ENCODE data around the gene SP140L. TPM values are rescaled to one million over a fixed set of nuclear protein-coding genes. Genes with fewer than 3 reads are reported as not detected.
"Not testable (repeated sequence)": the region's sequence is repeated elsewhere in the genome, so short reads cannot be mapped to it uniquely, and the experiment has no call there.

Gene SP140L
- polyA plus RNA-seq (2011; rRNA removed): 11.4 and 13.4 TPM in 2 replicates
- 8.9 and 13.1 TPM in 2 replicates for polyA minus RNA-seq (2011; rRNA and poly(A)+ RNA removed)

GRCh38 chr2:230326453-230327417 is at the start of gene SP140L:
SP140L (plus strand) TSS chr2:230327193; CDS start chr2:230327270, 77 bp downstream.
- no peak for TF ChIP-seq CTCF (IDR thresholded peaks at IDR 0.05; ENCODE audit: low read depth, low read length)
- POLR2A ChIA-PET: interaction anchor here (0.6 to 1.3 kb wide), 3 partner anchors 21 to 119 kb away, joined by 3 to 5 read pairs (median 3); partner anchors contain the start of gene SP100
- H3K27me3 ChIP-seq (ENCODE audit: control insufficient read depth, insufficient read depth, low read length): no peaks in the 10 kb centered on the region
- H3K4me3 ChIP-seq (ENCODE audit: low read depth, low read length): peak within 1 kb of the TSS; percentile 70
- CTCF ChIA-PET: interaction anchor here (0.7 to 1.7 kb wide), 3 partner anchors 167 to 318 kb away, joined by 3 to 5 read pairs (median 4); no protein-coding TSS in a partner anchor
- DNase-seq (ENCODE audit: low read depth, low spot score): peak; percentile 42
- H3K27ac ChIP-seq (ENCODE audit: low read depth, low read length): peak within 1 kb of the TSS; percentile 92
- H3K9me3 ChIP-seq (ENCODE audit: control insufficient read depth, insufficient read depth, low read length): peaks cover 10% of the 10 kb centered on the region

- POLR2A ChIA-PET: no interaction called here
- H3K9me3 ChIP-seq (ENCODE audit: control insufficient read depth, insufficient read depth, low read length): no peaks in the 10 kb centered on the region
- no peaks in the 10 kb centered on the region for H3K27me3 ChIP-seq (ENCODE audit: control insufficient read depth, insufficient read depth, low read length)
- no peak overlapping the region for H3K27ac ChIP-seq (ENCODE audit: low read depth, low read length)
- TF ChIP-seq CTCF (IDR thresholded peaks at IDR 0.05; ENCODE audit: low read depth, low read length): no peak
- no peak overlapping the region for H3K4me3 ChIP-seq (ENCODE audit: low read depth, low read length)
- CTCF ChIA-PET: no interaction called here
- DNase-seq (ENCODE audit: low read depth, low spot score): no peak
These were observed 44.1 kb upstream of the SP140L start for GRCh38 chr2:230282936-230283335.

- DNase-seq (ENCODE audit: low read depth, low spot score): no peak
- ChIA-PET CTCF (no interaction called here), POLR2A (no interaction called here)
- Histone ChIP-seq H3K27ac (ENCODE audit: low read depth, low read length) (no peak overlapping the region), H3K27me3 (ENCODE audit: control insufficient read depth, insufficient read depth, low read length) (no peaks in the 10 kb centered on the region), H3K9me3 (ENCODE audit: control insufficient read depth, insufficient read depth, low read length) (no peaks in the 10 kb centered on the region), H3K4me3 (ENCODE audit: low read depth, low read length) (no peak overlapping the region)
- TF ChIP-seq CTCF (IDR thresholded peaks at IDR 0.05; ENCODE audit: low read depth, low read length): no peak
These were observed 40.9 kb upstream of the SP140L start for GRCh38 chr2:230286048-230286447.

- POLR2A ChIA-PET: interaction anchor here (0.6 kb wide), 1 partner anchor 129 kb away, joined by 3 read pairs; no protein-coding TSS in a partner anchor
- DNase-seq (ENCODE audit: low read depth, low spot score); CTCF ChIA-PET; H3K4me3 ChIP-seq (ENCODE audit: low read depth, low read length); H3K27ac ChIP-seq (ENCODE audit: low read depth, low read length); H3K9me3 ChIP-seq (ENCODE audit: control insufficient read depth, insufficient read depth, low read length); H3K27me3 ChIP-seq (ENCODE audit: control insufficient read depth, insufficient read depth, low read length): not testable (repeated sequence)
These were observed 37.7 kb upstream of the SP140L start for GRCh38 chr2:230289311-230289710.

GRCh38 chr2:230295192-230295591 is 31.8 kb upstream of the SP140L start:
- no peaks in the 10 kb centered on the region for H3K27me3 ChIP-seq (ENCODE audit: control insufficient read depth, insufficient read depth, low read length)
- H3K4me3 ChIP-seq (ENCODE audit: low read depth, low read length): no peak overlapping the region
- DNase-seq (ENCODE audit: low read depth, low spot score): no peak
- no peak overlapping the region for H3K27ac ChIP-seq (ENCODE audit: low read depth, low read length)
- POLR2A ChIA-PET: no interaction called here
- CTCF ChIA-PET: no interaction called here
- TF ChIP-seq CTCF (IDR thresholded peaks at IDR 0.05; ENCODE audit: low read depth, low read length): no peak
- H3K9me3 ChIP-seq (ENCODE audit: control insufficient read depth, insufficient read depth, low read length): no peaks in the 10 kb centered on the region
